Activated T-cell treated with anti-CD3 and anti-CD28 coated beads, Interleukin-2, amount 50 U/mL, for 1 hour (primary cell): Measurements from ENCODE around the gene EGLN3.

Experiments
- DNase-seq: peaks from one replicate; pipeline ENCODE4 v3.0.0-alpha.2; 2020

EGLN3 gene

GRCh38 chr14:33962016-33962415 is 11.1 kb upstream of the EGLN3 start:
- DNase-seq: no peak

GRCh38 chr14:33959692-33960151 is 8.8 kb upstream of the EGLN3 start:
- DNase-seq: no peak

- DNase-seq: no peak
Measured at GRCh38 chr14:33958605-33959226, 7.8 kb upstream of the EGLN3 start.

- DNase-seq: no peak
Measured at GRCh38 chr14:33957993-33958392, 7.1 kb upstream of the EGLN3 start.

GRCh38 chr14:33957299-33957698 is 6.4 kb upstream of the EGLN3 start:
- no peak for DNase-seq

GRCh38 chr14:33956640-33957039 is 5.8 kb upstream of the EGLN3 start:
- no peak for DNase-seq

GRCh38 chr14:33954016-33954598 is 3.2 kb upstream of the EGLN3 start:
- no peak for DNase-seq

- no peak for DNase-seq
Measured at GRCh38 chr14:33952541-33952940, 1.7 kb upstream of the EGLN3 start.

GRCh38 chr14:33951183-33951840 is 438 bp upstream of the EGLN3 start:
- no peak for DNase-seq

GRCh38 chr14:33949411-33949893 is 1.4 kb downstream of the EGLN3 start:
- no peak for DNase-seq

- DNase-seq: no peak
Measured at GRCh38 chr14:33948869-33949408, 1.9 kb downstream of the EGLN3 start.

GRCh38 chr14:33948145-33948868 is 2.6 kb downstream of the EGLN3 start:
- no peak for DNase-seq

- DNase-seq: no peak
Measured at GRCh38 chr14:33946679-33947476, 4.0 kb downstream of the EGLN3 start.

GRCh38 chr14:33945210-33946088 is 5.4 kb downstream of the EGLN3 start:
- no peak for DNase-seq

- no peak for DNase-seq
Measured at GRCh38 chr14:33943096-33943883, 7.6 kb downstream of the EGLN3 start.

- no peak for DNase-seq
Measured at GRCh38 chr14:33941718-33942117, 9.2 kb downstream of the EGLN3 start.

- no peak for DNase-seq
Measured at GRCh38 chr14:33940561-33941011, 10.3 kb downstream of the EGLN3 start.

- DNase-seq: no peak
Measured at GRCh38 chr14:33938131-33938949, 12.5 kb downstream of the EGLN3 start.

GRCh38 chr14:33936391-33936790 is 14.5 kb downstream of the EGLN3 start:
- DNase-seq: no peak
